ENCODE data around the gene ZNF654. TPM values are rescaled to one million over a fixed set of nuclear protein-coding genes. Genes with fewer than 3 reads are reported as not detected.

Gene ZNF654
- total RNA-seq, 1 experiment from 2014 or later, result 12.9 TPM

- Mint-ChIP-seq H3K9me3 (ENCODE audit: low read depth, unreplicated experiment) (peaks cover 5% of the 10 kb centered on the region), H3K27ac (ENCODE audit: unreplicated experiment) (peak overlapping the region; percentile 62), H3K4me1 (ENCODE audit: low read depth, unreplicated experiment) (peaks cover 20% of the 10 kb centered on the region), H3K4me3 (ENCODE audit: low read depth, unreplicated experiment) (no peak overlapping the region), H3K27me3 (ENCODE audit: unreplicated experiment) (no peaks in the 10 kb centered on the region), H3K36me3 (ENCODE audit: insufficient read depth, unreplicated experiment) (no peaks in the 10 kb centered on the region)
- no peak for TF ChIP-seq CTCF (IDR thresholded peaks at IDR 0.05; ENCODE audit: unreplicated experiment)
- CTCF ChIA-PET, result no interaction called here
- DNase-seq, result no peak
- no TSS peak for BruUV-seq (replicated peaks)
- intact Hi-C loops (cut with micrococcal nuclease; ENCODE audit: unreplicated experiment), result no loop called here
These were observed 16.4 kb downstream of the ZNF654 start for GRCh38 chr3:88075497-88075896.

GRCh38 chr3:88076712-88077111, 17.7 kb downstream of the ZNF654 start:
- Mint-ChIP-seq H3K9me3 (ENCODE audit: low read depth, unreplicated experiment) (peaks cover 5% of the 10 kb centered on the region), H3K4me1 (ENCODE audit: low read depth, unreplicated experiment) (peaks cover 20% of the 10 kb centered on the region), H3K27me3 (ENCODE audit: unreplicated experiment) (no peaks in the 10 kb centered on the region), H3K27ac (ENCODE audit: unreplicated experiment) (no peak overlapping the region), H3K36me3 (ENCODE audit: insufficient read depth, unreplicated experiment) (no peaks in the 10 kb centered on the region), H3K4me3 (ENCODE audit: low read depth, unreplicated experiment) (no peak overlapping the region)
- BruUV-seq (replicated peaks), result no TSS peak
- no peak for TF ChIP-seq CTCF (IDR thresholded peaks at IDR 0.05; ENCODE audit: unreplicated experiment)
- no peak for DNase-seq
- intact Hi-C loops (cut with micrococcal nuclease; ENCODE audit: unreplicated experiment), result no loop called here
- CTCF ChIA-PET, result no interaction called here

- no peak for TF ChIP-seq CTCF (IDR thresholded peaks at IDR 0.05; ENCODE audit: unreplicated experiment)
- no peak overlapping the region for H3K27ac Mint-ChIP-seq (ENCODE audit: unreplicated experiment)
- BruUV-seq (replicated peaks), result no TSS peak
- CTCF ChIA-PET, result no interaction called here
- no peaks in the 10 kb centered on the region for H3K36me3 Mint-ChIP-seq (ENCODE audit: insufficient read depth, unreplicated experiment)
- H3K4me3 Mint-ChIP-seq (ENCODE audit: low read depth, unreplicated experiment), result no peak overlapping the region
- DNase-seq, result no peak
- peaks cover 20% of the 10 kb centered on the region for H3K4me1 Mint-ChIP-seq (ENCODE audit: low read depth, unreplicated experiment)
- intact Hi-C loops (cut with micrococcal nuclease; ENCODE audit: unreplicated experiment), result no loop called here
- no peaks in the 10 kb centered on the region for H3K27me3 Mint-ChIP-seq (ENCODE audit: unreplicated experiment)
- H3K9me3 Mint-ChIP-seq (ENCODE audit: low read depth, unreplicated experiment), result peaks cover 3% of the 10 kb centered on the region
These were observed 19.9 kb downstream of the ZNF654 start for GRCh38 chr3:88078932-88079331.

GRCh38 chr3:88082854-88083253, 23.8 kb downstream of the ZNF654 start:
- Mint-ChIP-seq H3K4me3 (ENCODE audit: low read depth, unreplicated experiment) (no peak overlapping the region), H3K27ac (ENCODE audit: unreplicated experiment) (no peak overlapping the region), H3K27me3 (ENCODE audit: unreplicated experiment) (no peaks in the 10 kb centered on the region), H3K36me3 (ENCODE audit: insufficient read depth, unreplicated experiment) (no peaks in the 10 kb centered on the region), H3K9me3 (ENCODE audit: low read depth, unreplicated experiment) (peaks cover 3% of the 10 kb centered on the region), H3K4me1 (ENCODE audit: low read depth, unreplicated experiment) (no peaks in the 10 kb centered on the region)
- TF ChIP-seq CTCF (IDR thresholded peaks at IDR 0.05; ENCODE audit: unreplicated experiment), result no peak
- no TSS peak for BruUV-seq (replicated peaks)
- intact Hi-C loops (cut with micrococcal nuclease; ENCODE audit: unreplicated experiment), result no loop called here
- no peak for DNase-seq
- CTCF ChIA-PET, result no interaction called here

- peaks cover 7% of the 10 kb centered on the region for H3K36me3 Mint-ChIP-seq (ENCODE audit: insufficient read depth, unreplicated experiment)
- no peaks in the 10 kb centered on the region for H3K27me3 Mint-ChIP-seq (ENCODE audit: unreplicated experiment)
- H3K27ac Mint-ChIP-seq (ENCODE audit: unreplicated experiment), result no peak overlapping the region
- intact Hi-C loops (cut with micrococcal nuclease; ENCODE audit: unreplicated experiment), result no loop called here
- no peak for TF ChIP-seq CTCF (IDR thresholded peaks at IDR 0.05; ENCODE audit: unreplicated experiment)
- no TSS peak for BruUV-seq (replicated peaks)
- H3K4me1 Mint-ChIP-seq (ENCODE audit: low read depth, unreplicated experiment), result no peaks in the 10 kb centered on the region
- no peak for DNase-seq
- CTCF ChIA-PET, result no interaction called here
- no peak overlapping the region for H3K4me3 Mint-ChIP-seq (ENCODE audit: low read depth, unreplicated experiment)
- no peaks in the 10 kb centered on the region for H3K9me3 Mint-ChIP-seq (ENCODE audit: low read depth, unreplicated experiment)
These were observed 25.0 kb downstream of the ZNF654 start for GRCh38 chr3:88084097-88084501.

Measured in Calu3 (cell line).